ENCODE results near the gene APCDD1L. TPM values are rescaled to one million over a fixed set of nuclear protein-coding genes. Genes with fewer than 3 reads are reported as not detected.

The APCDD1L gene
- total and polyA plus RNA-seq, 2 experiments from 2014 or later, result 16.6 to 25.6 TPM

- in situ Hi-C loops (cut with MboI), result loop anchor here (25.0 kb wide), 1 partner anchor 357 kb away; no protein-coding TSS in a partner anchor
- H3K27me3 ChIP-seq (replicated peaks; ENCODE audit: insufficient read depth), result no peaks in the 10 kb centered on the region
- no peak overlapping the region for H3K9ac ChIP-seq
- TF ChIP-seq EZH2phosphoT487 (IDR thresholded peaks at IDR 0.05; ENCODE audit: insufficient read depth, low read depth) (no peak), EZH2 (IDR thresholded peaks at IDR 0.05; ENCODE audit: insufficient read depth, poor library complexity, severe bottlenecking) (no peak)
- no peaks in the 10 kb centered on the region for H3K36me3 ChIP-seq (ENCODE audit: low read depth)
- no peaks in the 10 kb centered on the region for H3K4me1 ChIP-seq (ENCODE audit: insufficient read depth)
- no peaks in the 10 kb centered on the region for H3F3A ChIP-seq (ENCODE audit: insufficient read depth)
- H4K20me1 ChIP-seq (ENCODE audit: insufficient read depth), result no peaks in the 10 kb centered on the region
- no peaks in the 10 kb centered on the region for H3K9me2 ChIP-seq (ENCODE audit: insufficient read depth)
- no peak overlapping the region for H3K4me2 ChIP-seq (ENCODE audit: unreplicated experiment)
- H3K27ac ChIP-seq, result no peak overlapping the region
- H2AFZ ChIP-seq, result no peak overlapping the region
- H3K9me3 ChIP-seq (ENCODE audit: low read depth), result no peaks in the 10 kb centered on the region
- WGBS, 2 experiments (ENCODE audit: low coverage in 1 of 2, low lambda C conversion rate in 2 of 2, missing lambda C conversion rate in 2 of 2), result 34 to 38% methylated on average over 16 of the region's 16 CpGs
- H3K79me2 ChIP-seq (ENCODE audit: insufficient read depth), result peaks cover 8% of the 10 kb centered on the region; the same call in 1 of the 2 replicates
- DNase-seq, result no peak
- no peak overlapping the region for H3K4me3 ChIP-seq
These were observed 34.5 kb downstream of the APCDD1L start for GRCh38 chr20:58480551-58481336.

- H3K4me3 ChIP-seq, result no peak overlapping the region
- no peaks in the 10 kb centered on the region for H3F3A ChIP-seq (ENCODE audit: insufficient read depth)
- H3K27me3 ChIP-seq (replicated peaks; ENCODE audit: insufficient read depth), result no peaks in the 10 kb centered on the region
- in situ Hi-C loops (cut with MboI), result loop anchor here (25.0 kb wide), 1 partner anchor 357 kb away; no protein-coding TSS in a partner anchor
- no peak overlapping the region for H3K9ac ChIP-seq
- TF ChIP-seq EZH2phosphoT487 (IDR thresholded peaks at IDR 0.05; ENCODE audit: insufficient read depth, low read depth) (no peak), EZH2 (IDR thresholded peaks at IDR 0.05; ENCODE audit: insufficient read depth, poor library complexity, severe bottlenecking) (no peak)
- no peak overlapping the region for H2AFZ ChIP-seq
- H3K27ac ChIP-seq, result no peak overlapping the region
- no peaks in the 10 kb centered on the region for H3K9me2 ChIP-seq (ENCODE audit: insufficient read depth)
- H4K20me1 ChIP-seq (ENCODE audit: insufficient read depth), result no peaks in the 10 kb centered on the region
- no peaks in the 10 kb centered on the region for H3K9me3 ChIP-seq (ENCODE audit: low read depth)
- no peaks in the 10 kb centered on the region for H3K4me1 ChIP-seq (ENCODE audit: insufficient read depth)
- H3K79me2 ChIP-seq (ENCODE audit: insufficient read depth), result no peaks in the 10 kb centered on the region
- no peak overlapping the region for H3K4me2 ChIP-seq (ENCODE audit: unreplicated experiment)
- 49 to 50% methylated on average over 9 of the region's 9 CpGs for WGBS, 2 experiments (ENCODE audit: low coverage in 1 of 2, low lambda C conversion rate in 2 of 2, missing lambda C conversion rate in 2 of 2)
- H3K36me3 ChIP-seq (ENCODE audit: low read depth), result no peaks in the 10 kb centered on the region
- no peak for DNase-seq
These were observed 35.3 kb downstream of the APCDD1L start for GRCh38 chr20:58479726-58480440.

DNA sequence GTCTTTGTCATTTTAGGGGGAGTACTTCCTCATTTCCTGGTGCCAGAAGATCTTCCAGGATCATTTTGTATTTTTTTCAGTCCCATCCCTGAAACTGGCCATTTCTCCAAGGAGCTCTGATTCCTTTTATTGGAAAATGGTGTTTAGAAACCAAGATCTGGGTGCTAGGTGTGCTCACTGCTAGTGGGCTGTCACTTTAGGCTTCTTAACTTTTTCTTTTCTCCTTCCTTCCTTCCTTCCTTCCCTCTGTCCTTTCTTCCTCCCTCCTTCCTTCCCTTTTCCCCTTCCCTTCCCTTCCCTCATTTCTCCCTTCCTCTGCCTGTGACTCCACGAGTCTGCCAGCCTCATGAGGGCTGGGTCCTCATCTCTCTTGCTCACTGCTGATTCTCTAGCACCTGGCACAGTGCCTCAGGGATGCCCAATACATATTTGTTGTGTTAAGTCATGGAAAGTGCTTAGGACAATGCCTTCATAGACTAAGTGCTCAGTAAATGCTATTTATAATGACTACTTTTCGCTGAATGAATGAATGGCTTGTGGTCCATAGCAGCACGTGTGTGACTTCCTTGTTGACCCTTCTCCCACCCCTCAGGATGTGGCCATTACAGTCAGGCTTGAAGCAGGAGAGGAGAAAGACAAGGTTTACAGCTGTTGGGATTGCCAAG lies 36.9 kb downstream of the APCDD1L start:
- peak; percentile 27 for DNase-seq
- H3K9ac ChIP-seq, result no peak overlapping the region
- WGBS, 2 experiments (ENCODE audit: low coverage in 1 of 2, low lambda C conversion rate in 2 of 2, missing lambda C conversion rate in 2 of 2), result 62 to 64% methylated on average over 3 of the region's 3 CpGs

DNA sequence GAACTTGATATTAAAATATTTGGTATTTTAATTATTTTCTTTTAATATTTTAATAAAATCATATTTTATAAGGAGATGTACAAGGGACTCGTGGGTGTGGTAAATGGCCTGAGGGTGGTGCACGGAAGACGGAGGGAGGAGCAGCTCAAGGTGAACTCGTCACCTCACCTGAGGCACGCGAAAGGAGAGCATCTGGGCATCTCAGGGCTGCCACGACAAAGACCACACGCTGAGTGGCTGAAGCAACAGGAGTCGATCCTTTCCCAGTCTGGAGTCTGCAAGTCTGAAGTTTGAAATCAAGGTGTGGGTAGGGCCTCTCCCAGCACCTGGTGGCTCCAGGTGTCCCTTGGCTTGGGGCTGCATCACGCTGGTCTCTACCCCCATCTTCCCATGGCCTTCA lies 39.7 kb downstream of the APCDD1L start:
- H3K4me3 ChIP-seq, result no peak overlapping the region
- no peaks in the 10 kb centered on the region for H3F3A ChIP-seq (ENCODE audit: insufficient read depth)
- no peaks in the 10 kb centered on the region for H3K79me2 ChIP-seq (ENCODE audit: insufficient read depth)
- no peaks in the 10 kb centered on the region for H3K9me3 ChIP-seq (ENCODE audit: low read depth)
- H4K20me1 ChIP-seq (ENCODE audit: insufficient read depth), result no peaks in the 10 kb centered on the region
- H3K27me3 ChIP-seq (replicated peaks; ENCODE audit: insufficient read depth), result no peaks in the 10 kb centered on the region
- no peak overlapping the region for H2AFZ ChIP-seq
- DNase-seq, result no peak
- TF ChIP-seq EZH2phosphoT487 (IDR thresholded peaks at IDR 0.05; ENCODE audit: insufficient read depth, low read depth) (no peak), EZH2 (IDR thresholded peaks at IDR 0.05; ENCODE audit: insufficient read depth, poor library complexity, severe bottlenecking) (no peak)
- no peaks in the 10 kb centered on the region for H3K4me1 ChIP-seq (ENCODE audit: insufficient read depth)
- in situ Hi-C loops (cut with MboI), result loop anchor here (25.0 kb wide), 1 partner anchor 362 kb away; no protein-coding TSS in a partner anchor
- 90% methylated on average over 10 of the region's 10 CpGs for WGBS, 2 experiments (ENCODE audit: low coverage in 1 of 2, low lambda C conversion rate in 2 of 2, missing lambda C conversion rate in 2 of 2)
- no peaks in the 10 kb centered on the region for H3K36me3 ChIP-seq (ENCODE audit: low read depth)
- no peak overlapping the region for H3K27ac ChIP-seq
- H3K9me2 ChIP-seq (ENCODE audit: insufficient read depth), result no peaks in the 10 kb centered on the region
- no peak overlapping the region for H3K4me2 ChIP-seq (ENCODE audit: unreplicated experiment)
- no peak overlapping the region for H3K9ac ChIP-seq

More for the DNA sequence above, 36.9 kb downstream of the APCDD1L start:
- Histone ChIP-seq H3K27ac (no peak overlapping the region), H3K4me3 (no peak overlapping the region), H3K4me1 (ENCODE audit: insufficient read depth) (no peaks in the 10 kb centered on the region), H2AFZ (no peak overlapping the region), H3K36me3 (ENCODE audit: low read depth) (no peaks in the 10 kb centered on the region), H3K9me2 (ENCODE audit: insufficient read depth) (no peaks in the 10 kb centered on the region), H3K79me2 (ENCODE audit: insufficient read depth) (no peaks in the 10 kb centered on the region), H3F3A (ENCODE audit: insufficient read depth) (no peaks in the 10 kb centered on the region), H3K4me2 (ENCODE audit: unreplicated experiment) (no peak overlapping the region), H4K20me1 (ENCODE audit: insufficient read depth) (no peaks in the 10 kb centered on the region), H3K9me3 (ENCODE audit: low read depth) (no peaks in the 10 kb centered on the region), H3K27me3 (replicated peaks; ENCODE audit: insufficient read depth) (no peaks in the 10 kb centered on the region)
- TF ChIP-seq EZH2 (IDR thresholded peaks at IDR 0.05; ENCODE audit: insufficient read depth, poor library complexity, severe bottlenecking) (no peak), EZH2phosphoT487 (IDR thresholded peaks at IDR 0.05; ENCODE audit: insufficient read depth, low read depth) (no peak)
- in situ Hi-C loops (cut with MboI), result loop anchor here (25.0 kb wide), 1 partner anchor 359 kb away; no protein-coding TSS in a partner anchor
